Measurements from ENCODE around the gene AGMO.

Gene AGMO

DNA sequence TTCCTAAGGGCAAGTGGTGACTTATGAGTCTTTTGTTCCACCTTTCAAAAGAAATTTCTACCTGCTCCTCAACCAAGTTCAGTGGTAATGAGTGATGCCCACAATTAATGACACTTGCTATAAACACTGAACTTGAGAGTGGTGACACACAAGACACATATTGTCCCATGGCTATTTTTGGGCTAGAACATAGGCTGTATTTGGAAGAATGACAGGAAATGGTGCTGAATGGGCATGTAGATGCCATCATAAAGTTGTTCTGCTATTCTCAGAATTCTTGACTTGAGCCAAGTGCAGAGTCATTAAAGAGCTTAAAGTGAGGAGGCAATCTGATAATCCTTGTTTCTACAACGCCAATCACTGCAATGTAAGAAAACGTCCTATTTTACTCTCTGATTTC, 313.3 kb downstream of the AGMO start:
- Histone ChIP-seq H3K36me3 (ENCODE audit: insufficient read depth, low read length) (no peaks in the 10 kb centered on the region), H3K27me3 (ENCODE audit: control insufficient read depth, insufficient read depth, low read length) (no peaks in the 10 kb centered on the region), H3K4me2 (ENCODE audit: low read length) (no peak overlapping the region), H3K9ac (ENCODE audit: low read depth, low read length) (no peak overlapping the region), H3K9me3 (replicated peaks; ENCODE audit: low read length) (no peaks in the 10 kb centered on the region), H3K4me3 (ENCODE audit: low read length) (no peak overlapping the region), H3K4me1 (ENCODE audit: control insufficient read depth, insufficient read depth, low read length) (no peaks in the 10 kb centered on the region)

DNA sequence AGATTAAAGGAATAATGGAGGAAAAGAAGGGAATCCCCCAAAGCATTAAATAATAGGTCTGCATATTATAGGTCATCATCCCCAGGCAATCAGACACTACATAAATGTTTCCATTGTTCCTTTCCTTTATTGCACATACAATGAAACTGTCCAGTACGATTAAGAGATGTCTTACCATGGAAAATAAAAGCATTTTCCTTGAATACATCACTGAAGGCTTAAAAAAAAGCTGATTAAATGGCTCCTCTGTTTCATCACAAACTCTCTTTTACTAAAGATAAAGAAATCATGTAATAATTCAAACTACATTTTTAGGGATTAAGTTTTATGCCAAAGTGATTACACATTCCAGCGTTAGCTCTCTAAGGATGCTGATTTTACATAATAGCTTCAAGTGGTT, 316.0 kb downstream of the AGMO start:
- H3K9me3 ChIP-seq (replicated peaks; ENCODE audit: low read length), result no peaks in the 10 kb centered on the region
- H3K27me3 ChIP-seq (ENCODE audit: control insufficient read depth, insufficient read depth, low read length), result no peaks in the 10 kb centered on the region
- H3K4me3 ChIP-seq (ENCODE audit: low read length), result no peak overlapping the region
- H3K4me1 ChIP-seq (ENCODE audit: control insufficient read depth, insufficient read depth, low read length), result no peaks in the 10 kb centered on the region
- H3K36me3 ChIP-seq (ENCODE audit: insufficient read depth, low read length), result no peaks in the 10 kb centered on the region
- no peak overlapping the region for H3K4me2 ChIP-seq (ENCODE audit: low read length)
- no peak overlapping the region for H3K9ac ChIP-seq (ENCODE audit: low read depth, low read length)

DNA sequence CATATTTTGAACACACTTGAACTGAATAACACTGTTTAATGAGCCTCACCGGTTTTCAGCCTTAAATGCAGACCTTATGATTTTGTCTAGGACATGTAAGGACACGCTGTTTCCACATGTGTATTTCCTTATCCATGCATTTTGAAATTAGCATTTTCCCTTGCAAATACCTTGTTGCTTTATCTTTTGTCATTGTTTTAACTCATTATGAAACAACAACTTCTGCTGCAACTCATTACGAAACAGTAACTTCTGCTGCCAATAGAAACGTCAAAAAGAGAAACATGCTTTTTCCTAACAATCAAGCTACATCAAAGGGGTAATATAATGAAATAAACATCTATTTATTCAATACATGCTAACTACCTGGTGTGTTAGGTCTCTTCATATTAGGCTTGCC, 322.0 kb downstream of the AGMO start:
- H3K36me3 ChIP-seq (ENCODE audit: insufficient read depth, low read length), result no peaks in the 10 kb centered on the region
- no peak overlapping the region for H3K4me3 ChIP-seq (ENCODE audit: low read length)
- H3K9me3 ChIP-seq (replicated peaks; ENCODE audit: low read length), result no peaks in the 10 kb centered on the region
- H3K27me3 ChIP-seq (ENCODE audit: control insufficient read depth, insufficient read depth, low read length), result no peaks in the 10 kb centered on the region
- H3K4me1 ChIP-seq (ENCODE audit: control insufficient read depth, insufficient read depth, low read length), result no peaks in the 10 kb centered on the region
- H3K9ac ChIP-seq (ENCODE audit: low read depth, low read length), result no peak overlapping the region
- no peak overlapping the region for H3K4me2 ChIP-seq (ENCODE audit: low read length)

DNA sequence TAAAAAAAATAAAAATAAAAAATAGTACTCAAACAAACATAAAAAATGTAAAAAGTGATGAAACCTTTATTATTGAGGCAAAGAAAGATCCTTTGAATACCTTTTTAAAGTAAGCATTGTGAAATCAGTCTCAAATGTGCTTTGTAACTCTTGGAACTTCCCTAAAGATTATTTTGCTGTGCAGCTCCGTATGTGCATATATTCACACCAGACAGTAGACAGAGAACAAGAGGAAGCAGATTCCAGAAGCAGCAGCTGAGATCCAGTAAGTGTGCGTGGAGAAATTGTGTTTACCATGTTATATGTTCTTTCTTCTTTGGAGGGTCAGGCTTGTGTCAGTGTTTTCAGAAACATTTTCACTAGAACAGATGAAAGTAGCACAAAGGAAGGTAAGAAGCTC, 324.9 kb downstream of the AGMO start:
- Histone ChIP-seq H3K36me3 (ENCODE audit: insufficient read depth, low read length) (no peaks in the 10 kb centered on the region), H3K27me3 (ENCODE audit: control insufficient read depth, insufficient read depth, low read length) (no peaks in the 10 kb centered on the region), H3K9me3 (replicated peaks; ENCODE audit: low read length) (no peaks in the 10 kb centered on the region), H3K4me2 (ENCODE audit: low read length) (no peak overlapping the region), H3K4me1 (ENCODE audit: control insufficient read depth, insufficient read depth, low read length) (no peaks in the 10 kb centered on the region), H3K4me3 (ENCODE audit: low read length) (no peak overlapping the region), H3K9ac (ENCODE audit: low read depth, low read length) (no peak overlapping the region)

DNA sequence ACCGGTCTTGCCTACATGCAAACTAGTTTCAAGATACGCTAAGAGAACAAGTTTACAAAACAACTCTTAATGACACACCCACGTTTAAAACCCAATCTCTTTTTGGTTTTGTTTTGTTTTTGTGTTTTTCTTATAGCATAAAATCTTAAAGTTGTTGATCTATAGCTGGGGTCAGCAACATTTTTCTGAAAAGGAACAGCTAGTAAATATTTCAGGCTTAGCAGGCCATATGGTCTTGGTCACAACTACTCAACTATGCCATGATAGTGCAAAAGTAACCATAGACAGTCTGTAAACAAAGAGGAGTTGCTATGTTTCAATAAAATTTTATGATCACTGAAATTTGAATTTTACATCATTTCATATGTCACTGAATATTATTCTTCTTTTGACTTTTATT, 327.4 kb downstream of the AGMO start:
- no peaks in the 10 kb centered on the region for H3K4me1 ChIP-seq (ENCODE audit: control insufficient read depth, insufficient read depth, low read length)
- no peaks in the 10 kb centered on the region for H3K36me3 ChIP-seq (ENCODE audit: insufficient read depth, low read length)
- H3K27me3 ChIP-seq (ENCODE audit: control insufficient read depth, insufficient read depth, low read length), result no peaks in the 10 kb centered on the region
- H3K9ac ChIP-seq (ENCODE audit: low read depth, low read length), result no peak overlapping the region
- H3K9me3 ChIP-seq (replicated peaks; ENCODE audit: low read length), result no peaks in the 10 kb centered on the region
- no peak overlapping the region for H3K4me3 ChIP-seq (ENCODE audit: low read length)
- no peak overlapping the region for H3K4me2 ChIP-seq (ENCODE audit: low read length)

DNA sequence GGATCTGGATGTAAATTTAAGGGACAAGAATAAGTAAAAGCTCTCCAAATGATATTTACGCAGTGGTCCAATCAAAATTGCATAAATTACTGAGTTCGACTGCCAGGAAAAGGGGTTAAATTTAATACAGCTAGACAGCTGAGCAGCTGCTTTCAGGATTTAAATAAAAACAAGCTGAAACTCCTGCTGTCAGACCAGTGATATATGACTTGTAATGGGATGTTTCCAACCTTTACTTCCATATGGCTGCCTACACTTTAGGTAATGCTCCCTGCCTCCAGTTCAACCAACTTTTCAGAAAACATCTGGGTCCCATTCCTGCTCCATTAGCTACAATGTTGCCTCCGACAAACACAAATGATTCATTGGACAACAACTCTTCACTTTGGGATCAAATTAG, 333.0 kb downstream of the AGMO start:
- Histone ChIP-seq H3K4me2 (ENCODE audit: low read length) (no peak overlapping the region), H3K27me3 (ENCODE audit: control insufficient read depth, insufficient read depth, low read length) (no peaks in the 10 kb centered on the region), H3K4me1 (ENCODE audit: control insufficient read depth, insufficient read depth, low read length) (peaks cover 8% of the 10 kb centered on the region), H3K9ac (ENCODE audit: low read depth, low read length) (no peak overlapping the region), H3K36me3 (ENCODE audit: insufficient read depth, low read length) (no peaks in the 10 kb centered on the region), H3K4me3 (ENCODE audit: low read length) (no peak overlapping the region), H3K9me3 (replicated peaks; ENCODE audit: low read length) (no peaks in the 10 kb centered on the region)

DNA sequence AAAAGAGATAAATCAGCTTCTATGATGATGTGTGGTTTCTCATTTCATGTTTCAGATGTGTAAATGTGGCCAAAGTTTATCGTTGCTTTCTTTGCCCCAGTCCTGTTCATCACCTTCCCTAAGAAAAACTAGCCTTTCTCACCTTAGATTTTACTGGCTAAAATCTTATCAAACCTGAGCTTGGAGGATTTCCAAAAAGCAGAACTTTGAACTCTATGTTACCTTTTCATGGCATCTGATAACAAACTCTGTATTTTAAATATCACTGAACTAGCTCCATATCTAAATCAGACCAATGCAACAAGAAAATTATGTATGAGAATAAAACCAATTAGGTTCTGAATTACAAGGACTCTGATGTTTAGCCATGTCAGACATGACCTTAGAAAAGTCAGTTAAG, 335.8 kb downstream of the AGMO start:
- peaks cover 8% of the 10 kb centered on the region for H3K4me1 ChIP-seq (ENCODE audit: control insufficient read depth, insufficient read depth, low read length)
- no peaks in the 10 kb centered on the region for H3K27me3 ChIP-seq (ENCODE audit: control insufficient read depth, insufficient read depth, low read length)
- no peak overlapping the region for H3K4me3 ChIP-seq (ENCODE audit: low read length)
- H3K9me3 ChIP-seq (replicated peaks; ENCODE audit: low read length), result no peaks in the 10 kb centered on the region
- H3K4me2 ChIP-seq (ENCODE audit: low read length), result no peak overlapping the region
- H3K9ac ChIP-seq (ENCODE audit: low read depth, low read length), result no peak overlapping the region
- no peaks in the 10 kb centered on the region for H3K36me3 ChIP-seq (ENCODE audit: insufficient read depth, low read length)

DNA sequence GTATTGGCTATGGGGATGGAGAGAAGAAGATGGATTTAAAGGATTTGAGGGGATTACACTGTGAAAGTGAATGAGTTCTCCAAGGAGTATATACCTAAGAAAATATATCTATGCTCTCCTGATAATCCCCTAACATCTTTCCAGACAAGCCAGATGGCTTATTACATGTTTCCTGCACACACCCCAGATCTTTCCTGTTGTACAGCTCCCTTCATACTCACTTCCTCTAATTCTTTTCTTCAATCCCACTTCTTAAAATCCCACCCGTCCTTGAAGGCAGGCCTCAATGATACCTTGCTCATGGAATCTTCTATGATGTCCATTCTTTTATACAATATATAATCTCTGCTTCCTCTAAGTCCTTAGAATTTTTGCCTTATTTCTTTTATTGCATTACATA, 342.1 kb downstream of the AGMO start:
- Histone ChIP-seq H3K4me1 (ENCODE audit: control insufficient read depth, insufficient read depth, low read length) (no peaks in the 10 kb centered on the region), H3K9me3 (replicated peaks; ENCODE audit: low read length) (no peaks in the 10 kb centered on the region), H3K27me3 (ENCODE audit: control insufficient read depth, insufficient read depth, low read length) (no peaks in the 10 kb centered on the region), H3K4me2 (ENCODE audit: low read length) (no peak overlapping the region), H3K36me3 (ENCODE audit: insufficient read depth, low read length) (no peaks in the 10 kb centered on the region), H3K9ac (ENCODE audit: low read depth, low read length) (no peak overlapping the region), H3K4me3 (ENCODE audit: low read length) (no peak overlapping the region)

DNA sequence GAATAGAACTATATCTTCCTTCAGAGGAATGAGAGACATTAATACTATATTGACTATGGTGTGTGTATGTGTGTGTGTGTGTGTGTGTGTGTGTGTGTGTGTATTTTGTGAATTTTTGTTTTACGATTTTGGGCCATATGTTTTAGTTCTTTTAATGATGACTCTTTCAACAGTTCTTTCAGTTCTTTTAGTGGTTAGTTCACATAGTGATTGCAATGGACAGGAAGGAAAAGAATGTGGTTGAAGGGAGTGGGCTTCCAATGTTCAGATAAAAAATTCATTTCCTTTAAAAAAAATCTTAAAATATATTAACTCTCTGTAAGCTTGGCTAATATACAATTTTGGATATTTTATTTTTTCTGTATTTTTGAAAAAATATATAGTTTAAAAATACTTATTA, 343.6 kb downstream of the AGMO start:
- no peaks in the 10 kb centered on the region for H3K36me3 ChIP-seq (ENCODE audit: insufficient read depth, low read length)
- no peaks in the 10 kb centered on the region for H3K9me3 ChIP-seq (replicated peaks; ENCODE audit: low read length)
- no peaks in the 10 kb centered on the region for H3K27me3 ChIP-seq (ENCODE audit: control insufficient read depth, insufficient read depth, low read length)
- H3K4me2 ChIP-seq (ENCODE audit: low read length), result no peak overlapping the region
- no peak overlapping the region for H3K4me3 ChIP-seq (ENCODE audit: low read length)
- H3K4me1 ChIP-seq (ENCODE audit: control insufficient read depth, insufficient read depth, low read length), result no peaks in the 10 kb centered on the region
- no peak overlapping the region for H3K9ac ChIP-seq (ENCODE audit: low read depth, low read length)

DNA sequence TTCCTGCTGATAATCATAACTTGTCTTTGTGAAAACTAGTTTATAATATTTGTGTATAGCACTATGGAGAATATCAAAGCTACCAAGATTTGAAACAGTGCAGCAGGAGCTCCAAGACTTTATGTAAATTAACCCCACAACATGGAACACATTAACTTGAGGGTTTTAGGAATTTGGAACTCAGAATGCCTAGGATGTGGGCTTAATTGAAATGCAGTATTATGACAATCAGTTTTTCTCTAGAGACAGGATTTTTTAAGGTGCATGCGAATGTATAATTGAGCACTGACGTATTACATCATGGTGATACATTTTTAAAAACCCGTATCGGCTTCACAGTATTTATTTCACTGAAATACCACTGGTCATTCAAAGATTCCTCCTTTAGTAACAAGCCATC, 346.2 kb downstream of the AGMO start:
- Histone ChIP-seq H3K9me3 (replicated peaks; ENCODE audit: low read length) (no peaks in the 10 kb centered on the region), H3K9ac (ENCODE audit: low read depth, low read length) (no peak overlapping the region), H3K27me3 (ENCODE audit: control insufficient read depth, insufficient read depth, low read length) (no peaks in the 10 kb centered on the region), H3K36me3 (ENCODE audit: insufficient read depth, low read length) (no peaks in the 10 kb centered on the region), H3K4me3 (ENCODE audit: low read length) (no peak overlapping the region), H3K4me2 (ENCODE audit: low read length) (no peak overlapping the region), H3K4me1 (ENCODE audit: control insufficient read depth, insufficient read depth, low read length) (peaks cover 17% of the 10 kb centered on the region)

DNA sequence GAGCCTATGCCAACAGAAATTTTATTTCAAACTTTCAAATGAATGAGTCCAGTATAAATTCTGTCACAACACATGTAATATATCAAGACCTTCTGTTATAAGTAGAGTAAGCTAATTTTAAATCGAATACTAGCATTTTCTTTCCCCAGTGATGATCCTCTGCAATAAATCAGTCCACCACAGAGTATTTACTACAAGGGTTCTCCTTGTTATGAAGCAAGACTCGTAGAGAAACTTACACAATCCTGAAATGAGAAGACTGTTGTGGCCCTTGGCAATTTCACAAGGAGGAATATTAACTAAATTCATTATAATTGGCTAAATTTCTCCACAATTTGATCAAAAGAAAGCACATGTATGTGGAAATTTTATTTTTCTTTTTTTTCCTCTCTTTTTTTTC, 346.8 kb downstream of the AGMO start:
- Histone ChIP-seq H3K9me3 (replicated peaks; ENCODE audit: low read length) (no peaks in the 10 kb centered on the region), H3K4me2 (ENCODE audit: low read length) (no peak overlapping the region), H3K9ac (ENCODE audit: low read depth, low read length) (no peak overlapping the region), H3K4me3 (ENCODE audit: low read length) (no peak overlapping the region), H3K27me3 (ENCODE audit: control insufficient read depth, insufficient read depth, low read length) (no peaks in the 10 kb centered on the region), H3K4me1 (ENCODE audit: control insufficient read depth, insufficient read depth, low read length) (peaks cover 17% of the 10 kb centered on the region), H3K36me3 (ENCODE audit: insufficient read depth, low read length) (no peaks in the 10 kb centered on the region)

DNA sequence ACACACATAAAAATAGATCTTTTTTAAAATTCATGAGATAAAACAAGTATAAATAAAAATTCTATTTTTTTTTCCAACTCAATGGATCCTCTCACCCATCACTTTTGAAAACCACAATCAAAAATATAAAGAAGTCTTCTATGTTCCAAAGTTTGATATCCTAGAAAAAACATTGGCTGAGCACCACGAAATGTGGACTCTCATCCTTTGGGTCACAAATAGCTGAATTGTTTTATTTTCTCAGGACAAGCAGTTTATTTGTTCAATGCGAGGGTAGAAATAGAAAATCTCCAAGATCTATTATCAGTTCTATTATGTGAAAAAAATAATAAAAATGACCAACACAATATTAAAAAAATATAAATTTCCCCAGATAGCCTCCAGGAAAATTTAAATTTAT, 348.7 kb downstream of the AGMO start:
- Histone ChIP-seq H3K36me3 (ENCODE audit: insufficient read depth, low read length) (no peaks in the 10 kb centered on the region), H3K27me3 (ENCODE audit: control insufficient read depth, insufficient read depth, low read length) (no peaks in the 10 kb centered on the region), H3K4me1 (ENCODE audit: control insufficient read depth, insufficient read depth, low read length) (peaks cover 17% of the 10 kb centered on the region), H3K4me3 (ENCODE audit: low read length) (no peak overlapping the region), H3K9ac (ENCODE audit: low read depth, low read length) (no peak overlapping the region), H3K9me3 (replicated peaks; ENCODE audit: low read length) (no peaks in the 10 kb centered on the region), H3K4me2 (ENCODE audit: low read length) (no peak overlapping the region)

DNA sequence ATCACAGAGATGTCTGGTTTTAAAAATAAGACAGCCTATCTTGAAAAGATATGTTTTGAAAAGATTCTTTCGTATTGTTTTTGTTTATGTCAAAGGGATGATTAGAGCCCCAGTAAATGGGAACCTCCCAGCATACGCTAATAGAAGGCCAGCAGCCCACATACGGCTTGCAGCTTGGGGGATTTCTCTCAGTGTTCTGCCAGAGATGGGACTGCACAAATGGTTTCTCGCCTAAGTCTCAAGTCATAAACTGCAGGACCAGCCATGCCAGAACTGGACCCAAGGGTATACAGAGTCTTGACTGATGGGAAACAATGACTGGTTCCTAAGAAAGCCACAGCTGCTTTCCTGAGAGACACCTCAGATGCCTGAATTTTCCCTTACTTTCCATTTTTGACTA, 352.4 kb downstream of the AGMO start:
- Histone ChIP-seq H3K4me1 (ENCODE audit: control insufficient read depth, insufficient read depth, low read length) (peaks cover 17% of the 10 kb centered on the region), H3K36me3 (ENCODE audit: insufficient read depth, low read length) (no peaks in the 10 kb centered on the region)

More for the DNA sequence above, 352.4 kb downstream of the AGMO start:
- no peak overlapping the region for H3K4me2 ChIP-seq (ENCODE audit: low read length)
- no peak overlapping the region for H3K4me3 ChIP-seq (ENCODE audit: low read length)
- H3K9me3 ChIP-seq (replicated peaks; ENCODE audit: low read length), result no peaks in the 10 kb centered on the region
- no peaks in the 10 kb centered on the region for H3K27me3 ChIP-seq (ENCODE audit: control insufficient read depth, insufficient read depth, low read length)
- no peak overlapping the region for H3K9ac ChIP-seq (ENCODE audit: low read depth, low read length)
